ENCODE results near the gene CPO.

The CPO gene

DNA sequence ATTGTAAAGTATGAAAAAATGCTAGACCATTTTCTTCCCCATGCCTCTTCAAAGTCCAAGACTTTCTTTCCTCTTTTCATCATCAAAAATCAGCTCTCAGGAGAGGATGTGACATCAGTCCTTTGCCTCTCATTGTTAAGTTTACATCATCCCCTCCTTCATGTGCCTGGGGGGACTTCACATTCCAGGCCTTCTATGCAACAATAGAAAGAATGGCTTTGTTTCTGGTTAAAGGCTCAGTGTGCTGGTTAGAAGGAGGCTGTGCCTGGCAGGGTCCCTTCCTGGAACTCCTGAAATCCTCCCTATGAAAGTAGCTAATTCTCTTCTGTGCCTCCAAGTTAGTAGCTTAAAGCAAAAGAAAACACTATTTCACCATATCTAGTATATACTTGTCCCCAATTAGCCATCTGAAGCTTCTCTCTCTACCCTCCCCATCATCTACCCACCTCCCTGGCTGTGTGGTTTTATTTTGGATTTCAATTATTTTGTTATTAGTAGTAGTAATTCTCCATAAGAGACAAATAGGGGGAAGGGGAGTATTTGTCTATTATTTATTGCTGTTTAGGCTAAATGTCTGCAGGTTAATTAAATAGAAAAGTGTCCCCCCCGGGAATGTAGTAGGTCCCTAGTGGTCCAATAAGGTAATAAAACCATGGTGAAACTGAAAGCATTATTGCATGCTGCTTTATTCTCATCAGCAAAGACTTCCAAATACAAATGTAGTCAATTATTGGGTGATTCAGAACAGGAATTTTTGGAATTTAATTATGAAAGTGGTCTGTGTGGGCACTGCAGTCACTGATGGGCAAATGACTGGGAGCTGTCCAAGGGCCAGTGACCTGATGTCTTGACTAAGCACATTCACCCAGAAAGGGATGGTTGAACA is 69.0 kb downstream of the CPO start:
- H3K4me1 ChIP-seq (ENCODE audit: insufficient read depth, low read length, poor library complexity, severe bottlenecking), result no peaks in the 10 kb centered on the region
- H3K36me3 ChIP-seq (ENCODE audit: insufficient read depth, low read length), result no peaks in the 10 kb centered on the region
- no peaks in the 10 kb centered on the region for H4K20me1 ChIP-seq (ENCODE audit: insufficient read depth, low read length, poor library complexity, severe bottlenecking)
- H2AFZ ChIP-seq (ENCODE audit: low read length), result no peak overlapping the region
- TF ChIP-seq EZH2phosphoT487 (IDR thresholded peaks at IDR 0.05; ENCODE audit: borderline replicate concordance), result no peak
- TF ChIP-seq, protein P1, sequence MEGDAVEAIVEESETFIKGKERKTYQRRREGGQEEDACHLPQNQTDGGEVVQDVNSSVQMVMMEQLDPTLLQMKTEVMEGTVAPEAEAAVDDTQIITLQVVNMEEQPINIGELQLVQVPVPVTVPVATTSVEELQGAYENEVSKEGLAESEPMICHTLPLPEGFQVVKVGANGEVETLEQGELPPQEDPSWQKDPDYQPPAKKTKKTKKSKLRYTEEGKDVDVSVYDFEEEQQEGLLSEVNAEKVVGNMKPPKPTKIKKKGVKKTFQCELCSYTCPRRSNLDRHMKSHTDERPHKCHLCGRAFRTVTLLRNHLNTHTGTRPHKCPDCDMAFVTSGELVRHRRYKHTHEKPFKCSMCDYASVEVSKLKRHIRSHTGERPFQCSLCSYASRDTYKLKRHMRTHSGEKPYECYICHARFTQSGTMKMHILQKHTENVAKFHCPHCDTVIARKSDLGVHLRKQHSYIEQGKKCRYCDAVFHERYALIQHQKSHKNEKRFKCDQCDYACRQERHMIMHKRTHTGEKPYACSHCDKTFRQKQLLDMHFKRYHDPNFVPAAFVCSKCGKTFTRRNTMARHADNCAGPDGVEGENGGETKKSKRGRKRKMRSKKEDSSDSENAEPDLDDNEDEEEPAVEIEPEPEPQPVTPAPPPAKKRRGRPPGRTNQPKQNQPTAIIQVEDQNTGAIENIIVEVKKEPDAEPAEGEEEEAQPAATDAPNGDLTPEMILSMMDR (conservative IDR thresholded peaks at IDR 0.05; ENCODE audit: low read length), result peak; percentile 46
- no peak overlapping the region for H3K4me3 ChIP-seq (ENCODE audit: low read length, poor library complexity, severe bottlenecking)
- no peaks in the 10 kb centered on the region for H3K9me3 ChIP-seq (ENCODE audit: insufficient read depth, low read depth, low read length)
- no peaks in the 10 kb centered on the region for H3K79me2 ChIP-seq (ENCODE audit: insufficient read depth, low read length)
- no peaks in the 10 kb centered on the region for H3K9me2 ChIP-seq (replicated peaks; ENCODE audit: low read depth, low read length)
- H3F3A ChIP-seq (ENCODE audit: low read depth), result no peaks in the 10 kb centered on the region
- H3K4me2 ChIP-seq (ENCODE audit: low read depth, low read length, poor library complexity, severe bottlenecking), result peak overlapping the region; percentile 15
- H3K27me3 ChIP-seq (ENCODE audit: insufficient read depth, low read length, poor library complexity, severe bottlenecking), result no peaks in the 10 kb centered on the region
- no peak overlapping the region for H3K9ac ChIP-seq (ENCODE audit: low read depth, low read length, poor library complexity, severe bottlenecking)

DNA sequence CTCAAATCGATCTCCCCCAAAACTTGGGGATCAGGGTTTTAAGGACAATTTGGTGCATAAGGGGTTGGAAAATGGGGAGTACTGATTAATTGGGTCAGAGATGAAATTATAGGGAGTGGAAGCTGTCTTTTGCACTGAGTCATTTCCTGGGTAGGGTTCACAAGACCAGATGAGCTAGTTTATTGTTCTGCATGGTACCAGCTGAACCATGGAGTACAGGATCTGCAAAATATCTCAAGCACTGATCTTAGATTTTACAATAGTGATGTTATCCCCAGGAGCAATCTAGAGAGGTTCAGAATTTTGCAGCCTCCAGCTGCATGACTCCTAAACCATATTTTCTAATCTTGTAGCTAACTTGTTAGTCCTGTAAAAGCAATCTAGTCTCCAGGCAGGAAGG is 73.1 kb downstream of the CPO start:
- Histone ChIP-seq H3F3A (ENCODE audit: low read depth) (no peaks in the 10 kb centered on the region), H2AFZ (ENCODE audit: low read length) (no peak overlapping the region), H3K27me3 (ENCODE audit: insufficient read depth, low read length, poor library complexity, severe bottlenecking) (no peaks in the 10 kb centered on the region), H3K9ac (ENCODE audit: low read depth, low read length, poor library complexity, severe bottlenecking) (no peak overlapping the region), H4K20me1 (ENCODE audit: insufficient read depth, low read length, poor library complexity, severe bottlenecking) (no peaks in the 10 kb centered on the region), H3K36me3 (ENCODE audit: insufficient read depth, low read length) (no peaks in the 10 kb centered on the region), H3K4me1 (ENCODE audit: insufficient read depth, low read length, poor library complexity, severe bottlenecking) (no peaks in the 10 kb centered on the region), H3K9me2 (replicated peaks; ENCODE audit: low read depth, low read length) (no peaks in the 10 kb centered on the region), H3K79me2 (ENCODE audit: insufficient read depth, low read length) (no peaks in the 10 kb centered on the region), H3K4me2 (ENCODE audit: low read depth, low read length, poor library complexity, severe bottlenecking) (no peak overlapping the region), H3K4me3 (ENCODE audit: low read length, poor library complexity, severe bottlenecking) (no peak overlapping the region), H3K9me3 (ENCODE audit: insufficient read depth, low read depth, low read length) (no peaks in the 10 kb centered on the region)
- TF ChIP-seq, protein P1 (conservative IDR thresholded peaks at IDR 0.05; ENCODE audit: low read length), result no peak
- no peak for TF ChIP-seq EZH2phosphoT487 (IDR thresholded peaks at IDR 0.05; ENCODE audit: borderline replicate concordance)

DNA sequence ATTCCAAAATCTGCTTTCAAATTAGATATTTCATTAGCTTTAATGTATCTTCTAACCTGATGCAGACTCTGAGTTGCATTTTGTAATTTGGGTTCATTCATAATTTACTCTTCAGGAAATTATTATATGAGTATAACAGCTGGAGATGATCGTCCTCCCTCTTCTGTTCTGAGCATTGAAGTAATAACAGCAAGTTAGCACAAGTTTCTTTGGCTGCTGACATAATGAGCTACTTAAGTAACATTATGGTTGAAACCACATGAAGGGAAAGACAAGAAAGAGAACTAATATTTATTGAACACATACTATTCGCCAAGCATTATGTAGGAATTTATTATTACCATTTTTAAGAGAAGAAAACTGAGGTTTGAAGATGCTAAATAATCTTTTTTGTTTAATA is 75.1 kb downstream of the CPO start:
- no peak overlapping the region for H3K4me2 ChIP-seq (ENCODE audit: low read depth, low read length, poor library complexity, severe bottlenecking)
- no peaks in the 10 kb centered on the region for H3F3A ChIP-seq (ENCODE audit: low read depth)
- H3K27me3 ChIP-seq (ENCODE audit: insufficient read depth, low read length, poor library complexity, severe bottlenecking), result no peaks in the 10 kb centered on the region
- no peaks in the 10 kb centered on the region for H4K20me1 ChIP-seq (ENCODE audit: insufficient read depth, low read length, poor library complexity, severe bottlenecking)
- TF ChIP-seq EZH2phosphoT487 (IDR thresholded peaks at IDR 0.05; ENCODE audit: borderline replicate concordance), result no peak
- TF ChIP-seq, protein P1 (conservative IDR thresholded peaks at IDR 0.05; ENCODE audit: low read length), result no peak
- no peak overlapping the region for H3K4me3 ChIP-seq (ENCODE audit: low read length, poor library complexity, severe bottlenecking)
- H3K9me3 ChIP-seq (ENCODE audit: insufficient read depth, low read depth, low read length), result no peaks in the 10 kb centered on the region
- no peak overlapping the region for H2AFZ ChIP-seq (ENCODE audit: low read length)
- H3K79me2 ChIP-seq (ENCODE audit: insufficient read depth, low read length), result no peaks in the 10 kb centered on the region
- H3K36me3 ChIP-seq (ENCODE audit: insufficient read depth, low read length), result no peaks in the 10 kb centered on the region
- no peak overlapping the region for H3K9ac ChIP-seq (ENCODE audit: low read depth, low read length, poor library complexity, severe bottlenecking)
- H3K4me1 ChIP-seq (ENCODE audit: insufficient read depth, low read length, poor library complexity, severe bottlenecking), result no peaks in the 10 kb centered on the region
- H3K9me2 ChIP-seq (replicated peaks; ENCODE audit: low read depth, low read length), result no peaks in the 10 kb centered on the region

Data from Loucy (cell line).